Measurements from ENCODE around the gene KRTAP21-2. TPM values are rescaled to one million over a fixed set of nuclear protein-coding genes. Genes with fewer than 3 reads are reported as not detected.
A peak's percentile ranks its signal among the peaks of the same experiment; 100 is the strongest.

Gene KRTAP21-2
- total RNA-seq (not detected), polyA plus RNA-seq (not detected)

GRCh38 chr21:30747159-30747558 lies at the start of gene KRTAP21-2:
Gene KRTAP21-2 (minus strand): TSS chr21:30747259. CDS start chr21:30747202, 57 bp downstream.
- no peak for TF ChIP-seq FOXA2 (IDR thresholded peaks at IDR 0.05)
- TF ChIP-seq ZBTB33 (IDR thresholded peaks at IDR 0.05), result no peak
- TF ChIP-seq FOXA1 (IDR thresholded peaks at IDR 0.05), result no peak
- TF ChIP-seq REST (IDR thresholded peaks at IDR 0.05), result no peak
- TF ChIP-seq RAD21 (IDR thresholded peaks at IDR 0.05), result no peak
- no peak for TF ChIP-seq SP1 (IDR thresholded peaks at IDR 0.05)
- TF ChIP-seq MAX (IDR thresholded peaks at IDR 0.05), result no peak
- TF ChIP-seq, protein P1, sequence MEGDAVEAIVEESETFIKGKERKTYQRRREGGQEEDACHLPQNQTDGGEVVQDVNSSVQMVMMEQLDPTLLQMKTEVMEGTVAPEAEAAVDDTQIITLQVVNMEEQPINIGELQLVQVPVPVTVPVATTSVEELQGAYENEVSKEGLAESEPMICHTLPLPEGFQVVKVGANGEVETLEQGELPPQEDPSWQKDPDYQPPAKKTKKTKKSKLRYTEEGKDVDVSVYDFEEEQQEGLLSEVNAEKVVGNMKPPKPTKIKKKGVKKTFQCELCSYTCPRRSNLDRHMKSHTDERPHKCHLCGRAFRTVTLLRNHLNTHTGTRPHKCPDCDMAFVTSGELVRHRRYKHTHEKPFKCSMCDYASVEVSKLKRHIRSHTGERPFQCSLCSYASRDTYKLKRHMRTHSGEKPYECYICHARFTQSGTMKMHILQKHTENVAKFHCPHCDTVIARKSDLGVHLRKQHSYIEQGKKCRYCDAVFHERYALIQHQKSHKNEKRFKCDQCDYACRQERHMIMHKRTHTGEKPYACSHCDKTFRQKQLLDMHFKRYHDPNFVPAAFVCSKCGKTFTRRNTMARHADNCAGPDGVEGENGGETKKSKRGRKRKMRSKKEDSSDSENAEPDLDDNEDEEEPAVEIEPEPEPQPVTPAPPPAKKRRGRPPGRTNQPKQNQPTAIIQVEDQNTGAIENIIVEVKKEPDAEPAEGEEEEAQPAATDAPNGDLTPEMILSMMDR (IDR thresholded peaks at IDR 0.05; ENCODE audit: low read depth, low read length, missing input control), result no peak
- TF ChIP-seq HNF4A (conservative IDR thresholded peaks at IDR 0.05), result no peak
- TF ChIP-seq, protein P2, sequence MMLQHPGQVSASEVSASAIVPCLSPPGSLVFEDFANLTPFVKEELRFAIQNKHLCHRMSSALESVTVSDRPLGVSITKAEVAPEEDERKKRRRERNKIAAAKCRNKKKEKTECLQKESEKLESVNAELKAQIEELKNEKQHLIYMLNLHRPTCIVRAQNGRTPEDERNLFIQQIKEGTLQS (IDR thresholded peaks at IDR 0.05), result no peak
- TF ChIP-seq EGR1 (IDR thresholded peaks at IDR 0.05; ENCODE audit: low read depth in 2 of 2), result no peak
- TF ChIP-seq TAF1 (conservative IDR thresholded peaks at IDR 0.05), result no peak
- TF ChIP-seq GABPA (IDR thresholded peaks at IDR 0.05 in 1 of 2, conservative IDR thresholded peaks at IDR 0.05 in 1 of 2), result no peak
- TF ChIP-seq YY1 (IDR thresholded peaks at IDR 0.05), result no peak
- DNase-seq (ENCODE audit: low spot score), result no peak
- H3K27ac ChIP-seq (ENCODE audit: low read depth in 1 of 2, low read length in 2 of 2), result no peak within 1 kb of the TSS
- H3K9me3 ChIP-seq (ENCODE audit: control insufficient read depth in 4 of 4, low read length in 3 of 4), result no peaks in the 10 kb centered on the region
- no peaks in the 10 kb centered on the region for H3K4me1 ChIP-seq (ENCODE audit: control insufficient read depth in 4 of 4, insufficient read depth in 4 of 4, low read length in 3 of 4)
- no peak within 1 kb of the TSS for H3K4me3 ChIP-seq (ENCODE audit: low read depth in 1 of 3, low read length in 3 of 3)
- H3K27me3 ChIP-seq (ENCODE audit: control insufficient read depth in 4 of 4, insufficient read depth in 4 of 4, low read length in 3 of 4), result no peaks in the 10 kb centered on the region
- no peak within 1 kb of the TSS for H3K9ac ChIP-seq (ENCODE audit: low read depth in 1 of 2, low read length in 2 of 2)
- H3K36me3 ChIP-seq (ENCODE audit: control insufficient read depth in 4 of 4, insufficient read depth in 3 of 4, low read depth in 1 of 4, low read length in 3 of 4), result no peaks in the 10 kb centered on the region

GRCh38 chr21:30793581-30794314 lies 46.7 kb upstream of the KRTAP21-2 start:
- DNase-seq (ENCODE audit: low spot score), result no peak
- Histone ChIP-seq H3K36me3 (ENCODE audit: control insufficient read depth in 4 of 4, insufficient read depth in 3 of 4, low read depth in 1 of 4, low read length in 3 of 4) (no peaks in the 10 kb centered on the region), H3K4me3 (ENCODE audit: low read depth in 1 of 3, low read length in 3 of 3) (no peak overlapping the region), H3K9ac (ENCODE audit: low read depth in 1 of 2, low read length in 2 of 2) (no peak overlapping the region), H3K27ac (ENCODE audit: low read depth in 1 of 2, low read length in 2 of 2) (no peak overlapping the region), H3K4me1 (ENCODE audit: control insufficient read depth in 4 of 4, insufficient read depth in 4 of 4, low read length in 3 of 4) (no peaks in the 10 kb centered on the region), H3K27me3 (ENCODE audit: control insufficient read depth in 4 of 4, insufficient read depth in 4 of 4, low read length in 3 of 4) (no peaks in the 10 kb centered on the region), H3K9me3 (ENCODE audit: control insufficient read depth in 4 of 4, low read length in 3 of 4) (no peaks in the 10 kb centered on the region)
- WGBS, result 48% methylated on average over 2 of the region's 2 CpGs
- TF ChIP-seq JUND (IDR thresholded peaks at IDR 0.05) (no peak), HNF4A (conservative IDR thresholded peaks at IDR 0.05) (peak; percentile 17 to 50)

All from liver (tissue), 9 donors.